Measurements from ENCODE around the gene PARP9. TPM values are rescaled to one million over a fixed set of nuclear protein-coding genes. Genes with fewer than 3 reads are reported as not detected.
A peak's percentile ranks its signal among the peaks of the same experiment; 100 is the strongest.

The PARP9 gene
- total and polyA plus RNA-seq, 10 of the 15 experiments (the other 5 are each of a cell fraction or from before 2014, with no cell fraction given): 34.0 to 122 (median 46.1) TPM

GRCh38 chr3:122512284-122512683 lies 51.8 kb downstream of the PARP9 start:
- ChIA-PET SMC1A (ENCODE audit: uncharacterized antibody, unreplicated experiment) (interaction anchor here (0.7 to 4.3 kb wide), 12 partner anchors 12 to 410 kb away, joined by 3 to 31 read pairs (median 4); partner anchors contain the start of gene WDR5B), CTCF (interaction anchor here (1.0 to 2.9 kb wide), 5 partner anchors 11 to 167 kb away, joined by 3 to 13 read pairs (median 5); no protein-coding TSS in a partner anchor), POLR2A (interaction anchor here (0.7 to 1.1 kb wide), 3 partner anchors 22 to 66 kb away, joined by 3 to 4 read pairs (median 3); no protein-coding TSS in a partner anchor), RAD21 (ENCODE audit: unreplicated experiment) (interaction anchor here (0.7 to 1.4 kb wide), 3 partner anchors 52 to 206 kb away, joined by 3 to 5 read pairs (median 4); no protein-coding TSS in a partner anchor)
- no TSS peak for BruUV-seq (replicated peaks)
- no peak for DNase-seq (ENCODE audit: low read depth, low spot score)
- WGBS (ENCODE audit: insufficient coverage, insufficient replicate concordance, low lambda C conversion rate, missing lambda C conversion rate): 98% methylated on average over 15 of the region's 15 CpGs
- H2AFZ ChIP-seq (ENCODE audit: control insufficient read depth, low read depth, low read length): no peak overlapping the region
- intact Hi-C loops (cut with micrococcal nuclease; ENCODE audit: unreplicated experiment) (no loop called here), in situ Hi-C loops (cut with MboI) (no loop called here)
- H3K79me2 ChIP-seq (ENCODE audit: control insufficient read depth, insufficient read depth, low read length): peaks cover 69% of the 10 kb centered on the region
- no peaks in the 10 kb centered on the region for H3K27me3 ChIP-seq (replicated peaks in 1 of 2; ENCODE audit: control insufficient read depth in 2 of 2, insufficient read depth in 2 of 2, low read length in 1 of 2)
- H4K20me1 ChIP-seq (ENCODE audit: control insufficient read depth, insufficient read depth): no peaks in the 10 kb centered on the region
- no peak overlapping the region for H3K4me3 ChIP-seq
- FAIRE-seq: no peak
- H3K36me3 ChIP-seq (ENCODE audit: control insufficient read depth in 2 of 2, insufficient read depth in 2 of 2, low read length in 1 of 2): no peaks in the 10 kb centered on the region
- H3K4me1 ChIP-seq (ENCODE audit: control insufficient read depth, insufficient read depth, low read length): peaks cover 6% of the 10 kb centered on the region; the same call in 1 of the 2 replicates
- no peak overlapping the region for H3K4me2 ChIP-seq (ENCODE audit: control insufficient read depth, insufficient read depth)
- no peak overlapping the region for H3K27ac ChIP-seq (ENCODE audit: control insufficient read depth, insufficient read depth)
- no peak overlapping the region for H3K9ac ChIP-seq (ENCODE audit: control insufficient read depth, insufficient read depth, low read length)
- H3K9me3 ChIP-seq (replicated peaks; ENCODE audit: control insufficient read depth, insufficient read depth, low read length): no peaks in the 10 kb centered on the region; the same call in 2 of the 3 replicates
- ATAC-seq: no peak
- TF ChIP-seq, protein P1, sequence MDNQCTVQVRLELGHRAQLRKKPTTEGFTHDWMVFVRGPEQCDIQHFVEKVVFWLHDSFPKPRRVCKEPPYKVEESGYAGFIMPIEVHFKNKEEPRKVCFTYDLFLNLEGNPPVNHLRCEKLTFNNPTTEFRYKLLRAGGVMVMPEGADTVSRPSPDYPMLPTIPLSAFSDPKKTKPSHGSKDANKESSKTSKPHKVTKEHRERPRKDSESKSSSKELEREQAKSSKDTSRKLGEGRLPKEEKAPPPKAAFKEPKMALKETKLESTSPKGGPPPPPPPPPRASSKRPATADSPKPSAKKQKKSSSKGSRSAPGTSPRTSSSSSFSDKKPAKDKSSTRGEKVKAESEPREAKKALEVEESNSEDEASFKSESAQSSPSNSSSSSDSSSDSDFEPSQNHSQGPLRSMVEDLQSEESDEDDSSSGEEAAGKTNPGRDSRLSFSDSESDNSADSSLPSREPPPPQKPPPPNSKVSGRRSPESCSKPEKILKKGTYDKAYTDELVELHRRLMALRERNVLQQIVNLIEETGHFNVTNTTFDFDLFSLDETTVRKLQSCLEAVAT (IDR thresholded peaks at IDR 0.05): peak; percentile 73
- no peak for TF ChIP-seq ZNF622 (IDR thresholded peaks at IDR 0.05)

- no peaks in the 10 kb centered on the region for H3K27me3 ChIP-seq (replicated peaks in 1 of 2; ENCODE audit: control insufficient read depth in 2 of 2, insufficient read depth in 2 of 2, low read length in 1 of 2)
- H3K9me3 ChIP-seq (replicated peaks; ENCODE audit: control insufficient read depth, insufficient read depth, low read length): no peaks in the 10 kb centered on the region; the same call in 2 of the 3 replicates
- in situ Hi-C loops (cut with MboI) (no loop called here), intact Hi-C loops (cut with micrococcal nuclease; ENCODE audit: unreplicated experiment) (no loop called here)
- SMC1A ChIA-PET (ENCODE audit: uncharacterized antibody, unreplicated experiment): interaction anchor here (0.9 to 6.8 kb wide), 8 partner anchors 11 to 117 kb away, joined by 3 to 59 read pairs (median 6); partner anchors contain the start of genes DTX3L and PARP9
- H4K20me1 ChIP-seq (ENCODE audit: control insufficient read depth, insufficient read depth): no peaks in the 10 kb centered on the region
- CTCF ChIA-PET: interaction anchor here (0.9 to 2.9 kb wide), 8 partner anchors 10 to 205 kb away, joined by 3 to 13 read pairs (median 4); no protein-coding TSS in a partner anchor
- H3K4me1 ChIP-seq (ENCODE audit: control insufficient read depth, insufficient read depth, low read length): peaks cover 6% of the 10 kb centered on the region; the same call in 1 of the 2 replicates
- DNase-seq (ENCODE audit: low read depth, low spot score) (no peak), ATAC-seq (no peak), FAIRE-seq (no peak)
- POLR2A ChIA-PET: interaction anchor here (0.8 to 0.9 kb wide), 2 partner anchors 10 to 127 kb away, joined by 3 read pairs; partner anchors contain the start of gene FAM162A
- TF ChIP-seq SIX5 (IDR thresholded peaks at IDR 0.05; ENCODE audit: low read depth, low read length, severe bottlenecking) (no peak), NR2F1 (conservative IDR thresholded peaks at IDR 0.05) (peak; percentile 54; the same call in 1 of the 2 replicates)
- TF ChIP-seq, protein P1 (IDR thresholded peaks at IDR 0.05): peak; percentile 94
- H2AFZ ChIP-seq (ENCODE audit: control insufficient read depth, low read depth, low read length): no peak overlapping the region
- RAD21 ChIA-PET (ENCODE audit: unreplicated experiment): interaction anchor here (1.0 to 1.5 kb wide), 2 partner anchors 11 to 168 kb away, joined by 3 read pairs; no protein-coding TSS in a partner anchor
- no peak overlapping the region for H3K9ac ChIP-seq (ENCODE audit: control insufficient read depth, insufficient read depth, low read length)
- H3K36me3 ChIP-seq (ENCODE audit: control insufficient read depth in 2 of 2, insufficient read depth in 2 of 2, low read length in 1 of 2): no peaks in the 10 kb centered on the region
- WGBS (ENCODE audit: insufficient coverage, insufficient replicate concordance, low lambda C conversion rate, missing lambda C conversion rate): 99% methylated on average over 8 of the region's 8 CpGs
- peak overlapping the region; percentile 17 for H3K4me2 ChIP-seq (ENCODE audit: control insufficient read depth, insufficient read depth)
- peaks cover 81% of the 10 kb centered on the region for H3K79me2 ChIP-seq (ENCODE audit: control insufficient read depth, insufficient read depth, low read length)
- BruUV-seq (replicated peaks): no TSS peak
- H3K4me3 ChIP-seq: no peak overlapping the region
- no peak overlapping the region for H3K27ac ChIP-seq (ENCODE audit: control insufficient read depth, insufficient read depth)
Measured at GRCh38 chr3:122510878-122511535, 53.1 kb downstream of the PARP9 start.

Data from GM12878 (cell line).